GM21390 (cell line): ENCODE results near the gene MAJIN.

ENCODE experiments used
- ATAC-seq: cut with Tn5 transposase; IDR thresholded peaks from one replicate; pipeline ENCODE4 v1.9.1; 2021; ENCODE audit not compliant: unreplicated experiment

The MAJIN gene

DNA sequence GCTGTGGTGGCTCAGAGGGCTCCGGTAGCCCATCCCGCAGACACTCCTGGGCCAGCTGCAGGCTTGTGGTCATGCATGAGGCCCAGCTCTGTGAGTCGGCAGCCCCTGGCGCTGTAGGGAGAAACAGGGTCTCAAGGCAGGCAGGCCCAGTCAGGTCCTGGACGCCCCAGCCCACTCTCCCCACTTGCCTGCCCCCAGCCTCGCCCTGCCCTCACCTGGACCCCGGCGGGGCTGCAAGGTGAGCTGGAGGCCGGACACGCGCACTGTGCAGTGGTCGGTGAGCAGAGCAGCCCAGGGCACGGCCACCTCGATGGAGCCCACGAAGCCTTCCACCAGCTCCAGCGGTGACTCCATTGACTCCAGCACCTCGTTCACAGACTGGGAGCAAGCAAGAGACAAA, 57.8 kb downstream of the MAJIN start:
- no peak for ATAC-seq

DNA sequence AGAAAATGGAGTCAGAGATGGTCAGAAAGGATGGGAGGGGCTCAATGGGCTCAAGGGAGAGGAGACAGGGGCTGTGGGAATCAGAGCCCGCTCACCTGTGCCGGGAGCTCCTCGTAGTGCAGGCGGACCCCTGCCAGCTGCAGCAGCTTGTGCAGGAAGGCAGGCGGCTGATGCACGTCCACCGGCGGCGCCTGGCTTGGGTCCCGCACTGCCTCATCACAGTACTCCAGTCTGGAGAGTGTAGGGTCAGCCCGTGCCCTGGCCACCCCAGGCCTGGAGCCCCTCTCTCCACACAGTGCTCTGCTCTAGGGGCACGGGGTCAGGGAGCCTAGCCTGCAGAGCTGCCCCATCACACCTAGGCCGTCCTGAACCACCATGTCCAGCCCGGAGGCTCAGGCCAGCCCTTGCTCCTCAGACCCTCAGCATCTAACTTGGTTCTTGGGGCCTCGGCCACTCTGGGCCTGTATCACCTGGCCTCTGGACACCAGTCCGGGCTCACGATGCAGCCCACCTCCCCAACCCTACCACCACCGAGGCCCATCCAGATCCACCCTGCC, 58.7 kb downstream of the MAJIN start:
- ATAC-seq = no peak

DNA sequence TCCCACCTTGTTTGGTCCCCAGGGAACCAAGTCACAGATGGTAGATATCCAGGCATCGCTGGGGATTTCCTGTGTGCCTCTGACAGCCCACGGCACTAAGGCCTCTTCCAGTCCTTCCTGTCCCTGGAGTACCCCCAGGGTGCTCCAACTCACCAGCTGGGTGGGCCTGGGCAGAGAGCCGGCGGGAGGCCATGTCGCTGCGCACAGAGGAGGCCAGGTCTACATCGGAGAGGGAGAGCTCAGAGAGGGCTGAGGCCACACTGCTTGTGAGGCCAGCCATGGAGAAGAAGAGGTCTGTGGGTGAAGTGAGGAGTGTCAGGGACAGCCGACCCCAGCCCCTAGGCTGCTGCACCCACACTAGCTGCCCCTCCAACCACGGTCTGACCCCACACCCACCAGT, 60.2 kb downstream of the MAJIN start:
- no peak for ATAC-seq

DNA sequence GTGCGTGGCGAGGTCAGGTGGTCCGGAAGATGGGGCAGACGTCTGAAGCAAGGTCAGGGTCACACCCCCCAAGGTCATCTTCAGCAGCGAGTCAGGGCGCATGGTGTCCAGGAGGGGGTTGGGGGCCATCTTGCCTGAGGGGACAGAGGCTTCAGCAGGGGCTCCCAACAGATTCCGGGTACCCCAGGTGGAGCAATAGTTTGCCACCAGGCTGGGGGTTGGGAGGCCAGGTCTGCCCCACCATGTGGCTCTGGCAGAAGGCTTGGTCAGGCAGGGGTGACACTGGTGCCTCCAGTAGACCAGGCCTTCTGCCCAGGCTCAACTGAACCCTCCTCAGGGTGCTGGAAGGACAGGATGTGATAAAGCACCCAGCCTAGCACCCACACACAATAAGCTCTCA, 60.8 kb downstream of the MAJIN start:
- ATAC-seq = no peak

DNA sequence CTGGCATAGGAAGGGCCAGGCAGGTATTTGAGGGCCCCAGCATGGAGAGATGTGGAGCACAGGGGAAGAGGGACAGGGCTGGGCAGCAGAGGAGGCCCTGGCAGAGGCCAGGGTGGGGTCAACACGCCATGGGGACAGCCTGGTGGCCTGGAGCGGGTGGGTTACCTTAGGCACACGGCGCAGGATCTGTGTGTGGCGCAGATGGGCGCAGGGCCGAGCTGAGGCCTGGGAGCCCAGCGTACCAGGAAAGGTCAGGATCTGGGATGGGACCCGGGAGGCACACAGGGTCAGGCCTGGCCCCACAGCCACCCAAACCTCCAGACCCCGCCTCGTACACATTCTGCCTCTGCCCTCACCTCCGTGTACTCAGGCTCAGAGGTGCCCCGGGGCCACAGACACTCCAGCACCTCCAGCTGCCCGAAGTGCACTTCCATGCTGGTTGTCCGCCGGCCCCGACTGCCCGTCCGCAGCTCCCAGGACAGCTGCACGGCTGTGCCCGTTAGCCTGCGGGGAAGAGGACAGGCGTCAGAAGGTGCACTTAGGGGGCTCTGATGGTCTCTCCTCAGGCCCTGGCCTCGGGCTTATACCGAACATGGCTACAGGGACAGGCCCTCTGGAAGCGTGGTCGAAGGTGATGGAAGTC, 61.3 kb downstream of the MAJIN start:
- ATAC-seq = no peak

DNA sequence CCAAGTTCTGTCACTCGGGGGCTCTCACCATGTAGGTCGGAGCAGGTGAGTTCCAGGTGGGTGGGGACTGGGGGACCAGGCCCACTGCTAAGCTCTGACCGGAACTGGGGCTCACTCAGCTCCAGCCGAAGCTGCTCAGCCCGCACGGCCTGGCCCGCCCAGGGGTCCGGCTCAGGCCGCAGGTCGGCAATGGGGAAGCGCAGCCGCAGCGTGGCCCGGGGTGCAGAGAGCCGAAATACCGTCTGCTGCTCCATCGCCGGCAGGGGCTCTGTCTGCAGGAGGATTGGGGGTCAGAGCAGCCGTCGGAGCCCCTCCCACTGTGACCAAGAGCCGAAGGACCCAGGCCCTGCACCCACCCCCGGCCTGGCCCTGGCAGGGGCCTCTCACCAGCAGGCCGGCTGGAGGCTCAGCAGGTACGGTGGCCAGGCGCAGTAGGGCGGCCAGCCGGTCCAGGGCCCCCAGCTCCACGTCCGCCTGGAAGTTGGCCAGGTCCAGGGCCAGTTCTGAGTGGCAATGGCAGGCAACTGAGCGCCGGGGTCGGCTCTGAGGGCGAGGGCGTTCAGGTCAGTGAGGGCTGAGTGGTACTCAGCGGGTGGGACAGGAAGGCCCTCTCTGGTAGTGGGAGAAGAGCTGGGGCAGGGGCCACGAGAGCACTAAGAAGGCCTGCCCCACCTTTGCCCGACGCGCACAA, 62.1 kb downstream of the MAJIN start:
- no peak for ATAC-seq

DNA sequence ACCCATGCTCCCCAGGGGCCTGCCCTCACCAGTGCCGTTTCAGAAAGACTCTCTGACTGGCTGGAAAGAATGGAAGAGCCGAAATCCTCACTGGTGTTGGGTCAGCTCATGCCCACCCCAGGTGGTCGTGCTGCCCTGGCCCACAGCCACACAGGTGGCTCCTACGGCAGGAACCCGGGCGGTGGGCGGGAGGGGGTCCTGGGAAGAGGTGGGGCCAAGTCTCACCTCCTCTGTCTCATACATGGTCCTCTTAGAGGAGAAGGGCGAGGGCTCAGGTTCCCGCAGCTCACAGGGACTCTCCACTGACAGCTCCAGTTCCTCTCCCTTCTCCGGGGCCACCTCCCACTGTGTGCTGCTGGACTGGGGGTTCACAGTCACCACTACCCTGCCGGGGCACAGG, 63.1 kb downstream of the MAJIN start:
- ATAC-seq = no peak

DNA sequence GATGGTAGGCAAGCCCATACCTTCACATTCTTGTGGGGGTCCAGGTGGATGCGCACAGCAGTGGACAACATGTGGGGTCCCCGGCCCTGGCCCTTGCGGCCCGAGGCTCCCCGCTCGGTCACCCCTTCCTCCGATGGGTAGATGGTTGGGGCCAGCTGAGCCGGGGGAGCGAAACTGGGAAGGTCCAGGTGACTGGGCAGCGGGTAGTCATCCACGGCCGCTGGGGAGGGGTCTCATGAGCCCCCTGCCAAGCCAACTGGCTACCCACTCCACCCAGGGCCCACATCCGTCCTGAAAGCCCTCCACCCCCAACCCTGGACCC, 65.6 kb downstream of the MAJIN start:
- ATAC-seq = no peak

DNA sequence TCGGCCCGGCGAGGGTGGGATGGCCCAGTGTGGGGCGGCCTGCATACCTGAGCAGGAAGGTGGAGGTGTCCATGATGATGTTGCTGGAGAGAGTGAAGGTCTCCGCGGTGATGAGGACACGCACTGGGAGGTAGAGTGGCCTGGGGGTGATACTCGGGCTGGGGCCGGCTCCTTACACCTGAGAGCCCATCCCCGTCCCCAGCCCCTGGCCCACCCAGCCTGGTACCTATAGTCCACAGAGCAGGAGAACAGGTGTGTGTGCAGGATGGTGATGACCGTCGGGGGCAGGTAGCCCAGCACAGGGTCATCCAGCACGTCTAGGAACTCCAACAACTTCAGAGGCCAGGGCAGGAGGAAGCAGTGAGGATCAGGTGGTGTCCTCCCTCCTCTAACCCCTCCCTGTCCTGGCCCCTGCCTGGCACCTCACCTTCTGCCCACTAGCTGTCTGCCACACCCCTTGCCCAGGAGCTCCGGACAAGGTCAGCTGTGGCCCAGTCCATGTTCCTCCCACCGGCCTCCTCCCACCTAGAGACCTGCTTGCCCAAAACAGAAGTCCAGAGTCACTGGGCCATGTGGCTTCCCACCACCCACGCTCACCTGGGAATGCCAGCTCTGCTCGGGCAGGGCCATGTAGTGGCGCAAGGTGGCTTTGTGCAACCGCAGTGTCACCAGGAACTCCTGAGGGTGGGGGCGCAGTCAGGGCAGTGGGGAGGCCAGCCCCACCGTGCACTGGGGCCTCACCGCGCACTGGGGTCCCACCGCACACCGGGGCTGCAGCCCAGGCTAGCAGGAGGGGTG, 66.2 kb downstream of the MAJIN start:
- ATAC-seq = no peak

DNA sequence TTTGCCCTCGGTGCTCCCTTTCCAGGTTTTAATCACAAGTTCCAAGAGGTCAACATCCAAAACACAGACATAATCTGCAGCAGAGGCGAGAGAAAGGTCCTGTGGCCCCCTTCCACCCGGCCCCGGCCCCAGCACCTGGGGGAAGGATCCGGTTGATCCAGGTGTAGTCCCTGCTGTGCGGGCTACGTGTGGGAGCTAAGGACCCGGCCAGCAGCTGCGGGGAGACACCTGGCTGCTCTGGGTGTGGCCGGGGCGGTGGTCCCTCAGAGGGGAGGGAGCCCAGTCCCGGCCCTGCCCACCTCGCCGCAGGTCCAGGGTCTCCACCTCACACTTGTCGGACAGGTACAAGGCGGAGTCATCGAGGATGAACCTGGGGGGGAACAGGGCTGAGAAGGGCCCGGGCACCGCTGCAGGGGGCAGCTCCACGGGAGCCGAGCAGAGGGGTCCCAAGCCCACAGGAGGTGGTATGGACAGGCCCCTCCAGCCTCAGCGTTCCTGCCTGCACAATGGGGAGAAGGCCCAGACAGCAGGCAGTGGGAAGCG, 68.5 kb downstream of the MAJIN start:
- no peak for ATAC-seq

DNA sequence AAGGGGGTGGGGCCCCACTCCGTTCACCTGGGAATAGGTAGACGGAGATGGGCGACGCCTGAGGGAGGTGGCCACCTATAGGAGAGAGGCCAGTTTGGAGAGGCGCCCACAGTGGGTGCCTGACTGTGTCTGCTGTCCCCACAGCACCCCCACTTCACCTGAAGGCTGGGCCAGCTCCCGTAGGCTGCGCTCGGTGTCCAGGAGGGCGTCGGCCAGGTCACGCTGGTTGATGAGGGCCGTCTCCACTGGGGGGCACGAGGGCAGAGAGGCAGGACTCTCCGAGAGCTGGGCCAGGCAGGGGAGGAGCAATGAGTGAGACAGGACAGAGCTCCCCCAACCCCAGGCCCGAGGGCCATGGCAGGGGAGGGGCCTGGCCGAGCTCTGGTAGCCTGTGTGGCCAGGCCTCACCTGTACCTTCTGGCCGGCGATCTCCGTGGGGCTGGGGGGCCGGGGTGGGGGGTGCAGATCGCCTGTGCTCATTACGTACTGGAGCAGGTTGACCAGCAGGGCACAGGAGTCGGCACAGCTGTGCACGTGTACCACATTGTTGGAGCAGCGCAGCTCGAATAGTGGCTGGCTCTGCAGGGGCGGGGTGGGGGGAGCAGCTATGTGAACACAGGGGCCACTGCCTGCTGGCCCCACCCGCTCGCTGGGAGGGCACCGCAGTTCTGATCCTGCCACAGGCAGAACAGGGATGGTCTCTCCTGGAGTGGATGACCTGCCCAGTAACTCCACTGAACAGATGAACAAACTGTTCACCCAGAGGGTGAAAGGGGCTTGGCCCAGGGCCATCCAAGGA, 69.6 kb downstream of the MAJIN start:
- no peak for ATAC-seq

DNA sequence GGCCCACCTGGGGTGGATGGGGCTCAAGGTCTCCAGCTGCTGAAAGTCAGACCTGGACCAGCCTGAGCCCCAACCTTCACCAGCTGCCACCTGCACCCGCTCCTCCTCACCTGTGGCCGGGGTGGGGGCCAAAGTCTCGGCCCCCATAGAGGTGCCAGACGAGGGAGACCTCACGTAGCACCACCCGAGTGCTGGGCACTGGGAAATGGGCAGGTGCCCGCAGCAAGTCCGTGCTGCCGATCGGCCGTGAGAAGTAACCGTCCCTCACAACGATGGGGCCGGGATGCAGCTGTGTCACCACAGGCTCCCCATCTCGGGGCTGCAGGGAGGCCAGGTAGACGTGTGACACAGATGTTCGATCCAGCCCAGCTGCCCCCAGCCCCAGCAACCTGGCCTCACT, 71.1 kb downstream of the MAJIN start:
- no peak for ATAC-seq

DNA sequence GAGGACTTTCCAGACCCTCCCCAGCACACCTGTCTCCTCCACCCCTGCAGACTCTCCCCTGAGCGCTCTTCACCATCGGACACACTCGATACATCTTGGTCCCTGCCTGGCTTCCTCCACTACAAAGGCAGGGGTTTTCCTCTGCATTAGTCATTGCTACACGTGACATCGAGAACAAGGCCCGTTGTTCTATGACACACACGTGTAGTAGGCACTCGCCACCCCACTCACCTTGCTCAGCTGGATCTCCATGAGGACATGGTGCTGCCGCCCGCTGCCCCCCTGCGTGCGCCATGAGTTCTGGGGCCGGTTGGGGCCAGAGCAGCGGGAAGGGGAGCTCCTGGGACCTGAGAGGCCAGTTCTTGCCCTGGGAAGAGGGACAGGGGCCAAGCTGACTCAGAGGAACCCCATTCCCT, 71.6 kb downstream of the MAJIN start:
- ATAC-seq = no peak

DNA sequence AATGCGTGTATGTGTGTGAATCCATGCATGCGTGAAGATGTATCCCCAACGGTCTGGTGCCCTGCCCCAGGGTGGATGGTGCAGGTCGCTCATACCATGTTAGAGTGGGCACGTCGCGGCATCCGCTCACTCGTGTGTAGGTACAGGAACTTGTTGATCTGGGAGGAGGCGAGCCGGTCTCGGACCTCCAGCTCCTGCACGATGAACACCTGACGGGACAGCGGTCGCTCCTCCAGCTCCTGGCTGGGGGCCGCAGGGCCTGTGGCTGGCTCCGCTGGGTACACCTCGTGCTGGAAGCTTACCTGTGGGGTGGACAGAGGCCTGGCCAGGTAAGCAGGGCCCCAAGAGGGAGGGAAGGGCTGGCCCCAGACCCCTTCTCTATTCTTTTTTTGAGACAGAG, 73.4 kb downstream of the MAJIN start:
- ATAC-seq = no peak

DNA sequence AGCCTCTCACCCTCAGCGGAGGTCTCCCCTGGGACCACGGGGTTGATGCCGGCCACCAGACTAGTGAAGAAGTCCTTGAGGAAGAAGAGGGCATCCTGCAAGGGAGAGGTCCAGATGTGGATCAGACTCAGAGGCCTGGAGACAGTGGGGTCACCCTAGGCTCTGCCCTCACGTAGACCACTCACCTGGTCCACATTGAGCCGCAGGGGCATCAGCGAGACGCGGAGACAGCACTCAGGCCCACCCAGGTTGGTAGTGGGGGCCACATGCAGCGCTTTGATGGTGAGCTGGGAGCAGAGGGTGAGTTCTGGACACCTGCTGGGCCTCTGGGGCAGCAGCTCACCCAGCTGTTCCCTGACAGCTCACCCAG, 73.8 kb downstream of the MAJIN start:
- ATAC-seq = no peak

DNA sequence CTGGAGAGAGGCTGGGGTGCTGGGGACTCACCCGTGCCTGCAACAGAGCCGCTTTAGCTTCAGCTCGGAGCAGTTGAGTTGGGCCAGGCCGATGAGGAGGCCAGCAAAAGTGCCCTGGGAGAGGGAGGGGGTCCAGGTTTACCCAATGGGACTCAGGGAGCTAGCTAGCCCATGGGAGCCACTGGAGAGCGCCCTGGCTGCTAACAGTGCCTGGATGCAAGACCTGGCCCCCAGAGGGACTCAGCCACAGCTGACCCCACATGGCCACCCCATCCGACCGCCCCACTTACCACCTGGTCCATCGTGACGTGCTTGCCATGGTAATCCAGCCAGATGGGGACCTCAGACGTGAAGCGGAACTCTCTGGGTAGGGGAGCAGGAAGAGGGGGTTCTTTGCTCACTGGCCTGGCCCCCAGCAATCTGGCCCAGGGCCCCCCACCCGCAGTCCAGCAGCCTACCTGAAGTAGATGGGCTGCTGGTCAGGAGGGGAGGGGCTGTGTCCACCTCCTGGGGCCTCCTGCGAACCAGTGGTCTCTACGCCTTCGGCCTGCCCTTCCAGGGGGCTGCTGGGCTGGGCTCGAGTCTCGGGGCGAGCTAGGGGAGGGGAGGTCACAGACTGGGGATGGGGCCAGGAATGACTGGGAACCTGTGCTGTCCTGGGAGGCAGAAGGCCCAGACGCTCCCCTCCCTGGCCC, 74.4 kb downstream of the MAJIN start:
- ATAC-seq = no peak

DNA sequence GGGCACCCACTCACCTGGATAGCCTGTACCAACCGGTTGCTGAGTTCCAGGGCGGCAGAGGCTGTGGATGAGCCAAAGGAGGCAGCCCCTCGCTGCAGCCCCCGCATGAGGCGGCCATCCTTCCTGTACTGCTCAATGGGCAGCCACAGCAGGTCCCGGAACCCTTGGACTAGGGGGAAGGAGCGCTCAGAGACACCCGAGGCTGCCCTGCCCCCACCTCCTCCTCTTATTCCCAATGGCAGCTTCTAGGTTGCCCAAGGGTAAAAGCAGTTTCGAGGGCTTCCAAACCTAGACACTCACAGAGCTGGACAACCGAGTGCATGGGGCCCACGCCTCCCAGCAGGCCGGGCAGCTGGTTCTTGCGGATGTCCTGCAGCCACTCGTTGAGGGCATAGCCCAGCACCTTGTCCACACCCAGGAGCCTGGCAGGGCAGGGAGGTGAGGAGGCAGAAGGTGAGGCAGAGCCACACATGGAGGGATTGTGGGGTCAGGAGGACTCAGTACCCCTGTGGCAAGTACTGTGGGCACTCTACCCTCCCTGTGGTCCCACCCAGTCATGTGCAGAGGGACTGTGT, 75.4 kb downstream of the MAJIN start:
- ATAC-seq = no peak

DNA sequence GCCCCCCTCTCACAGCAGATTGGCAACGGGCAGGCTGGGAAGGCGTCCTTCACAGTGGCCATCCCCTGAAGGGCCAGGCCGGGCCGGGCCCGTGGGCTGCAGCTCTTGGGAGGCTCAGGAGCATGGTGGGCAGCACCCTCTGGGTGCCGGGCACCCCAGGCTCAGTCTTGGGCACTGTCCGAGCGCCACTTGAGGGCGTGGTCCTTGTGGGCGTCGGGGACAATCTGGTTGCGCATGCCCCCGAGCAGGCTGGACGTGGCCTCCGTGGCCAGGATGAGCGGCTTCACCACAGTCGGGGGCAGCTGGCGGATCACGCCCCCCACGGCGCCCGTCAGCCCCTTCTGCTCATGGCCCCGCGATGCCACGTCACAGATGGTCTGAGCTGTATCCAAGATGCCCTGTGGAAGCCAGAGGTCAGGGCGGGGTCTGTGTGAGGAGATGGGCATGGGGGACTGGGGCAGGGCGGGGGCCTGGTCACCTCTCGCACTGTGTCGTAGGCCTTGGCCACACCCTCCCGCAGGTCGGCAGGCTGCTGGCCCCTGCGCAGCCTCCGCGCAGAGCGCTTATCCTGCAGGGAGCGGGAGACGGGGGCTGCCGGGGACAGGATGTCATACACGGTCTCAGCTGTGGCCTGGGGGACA, 77.0 kb downstream of the MAJIN start:
- no peak for ATAC-seq

DNA sequence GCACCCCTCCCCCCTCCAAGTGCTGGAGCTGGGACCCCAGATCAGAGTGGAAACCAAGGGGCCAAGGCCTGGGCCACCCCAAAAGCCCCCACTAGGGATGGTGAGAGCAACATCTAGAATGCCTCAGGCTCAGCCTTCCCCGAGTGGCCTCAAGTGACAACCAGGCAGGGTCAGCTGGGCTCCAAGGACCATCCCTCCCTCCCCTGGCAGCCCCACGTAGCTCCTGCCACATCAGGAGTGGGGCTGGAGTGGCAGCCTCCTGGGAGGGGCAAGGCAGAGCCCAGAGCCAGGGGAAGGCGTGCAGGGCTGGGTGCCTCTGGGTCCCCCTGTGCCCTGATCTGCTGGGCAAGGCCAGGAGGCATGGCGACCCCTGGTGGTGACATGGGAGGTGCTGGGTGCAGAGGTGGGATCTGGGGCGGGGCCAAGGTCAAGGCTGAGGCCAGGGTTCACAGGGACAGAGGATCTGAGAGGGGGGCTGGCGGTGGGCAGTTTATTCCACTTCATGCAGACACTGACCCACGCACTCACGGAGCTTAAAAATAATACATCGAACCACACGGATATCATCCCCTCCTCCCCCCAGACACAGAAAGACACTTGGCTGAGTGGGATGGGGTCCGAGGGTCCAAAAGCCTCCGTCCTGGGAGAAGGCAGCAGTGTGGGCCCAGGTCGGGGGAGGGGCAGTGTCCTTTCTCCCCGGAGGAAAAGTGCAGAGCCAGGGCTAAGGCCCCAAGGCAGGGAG, 77.7 kb downstream of the MAJIN start:
- ATAC-seq = no peak
